Activated CD8-positive, alpha-beta memory T cell treated with anti-CD3 and anti-CD28 coated beads, Interleukin-2, amount 10 ng/mL, durations not matched to agents 7 days and 5 days (primary cell): ENCODE measurements around the gene FAM186B. TPM values are rescaled to one million over a fixed set of nuclear protein-coding genes. Genes with fewer than 3 reads are reported as not detected.

Experiments used
- ATAC-seq: fragments of 150-1000 bp; cut with Tn5 transposase; one replicate; pipeline ENCODE4 v1.10.0; 2021; ENCODE audit warnings: moderate library complexity
- CTCF ChIA-PET: fragments of 350-600 bp; sonication (Branson Sonifier 250); formaldehyde crosslinking; loops from one replicate; lab custom pipeline; 2021; ENCODE audit warnings: antibody characterized with exemption; lab: Charles Lee
- DNase-seq: peaks from one replicate; pipeline ENCODE4 v3.0.0-alpha.2; 2020
- H3K27ac Mint-ChIP-seq: one replicate; pipeline ENCODE4 v1.8.0; 2021; ENCODE audit warnings: mild to moderate bottlenecking, mixed read lengths
- H3K27me3 Mint-ChIP-seq: one replicate; pipeline ENCODE4 v1.8.0; 2021; ENCODE audit warnings: mixed read lengths
- H3K36me3 Mint-ChIP-seq: one replicate; pipeline ENCODE4 v1.8.0; 2021; ENCODE audit warnings: mild to moderate bottlenecking, mixed read lengths
- H3K4me1 Mint-ChIP-seq: one replicate; pipeline ENCODE4 v1.8.0; 2021; ENCODE audit warnings: mixed read lengths
- H3K4me3 Mint-ChIP-seq: one replicate; pipeline ENCODE4 v1.8.0; 2021; ENCODE audit warnings: mild to moderate bottlenecking, moderate library complexity, mixed read lengths
- H3K9me3 Mint-ChIP-seq: one replicate; pipeline ENCODE4 v1.8.0; 2022; ENCODE audit warnings: low read depth, mixed read lengths
- total RNA-seq, 2 experiments: library from RNA; stranded (reverse); gene quantifications; one replicate each; pipeline ENCODE4 v1.2.3, GENCODE V29; 2021

FAM186B gene
- total RNA-seq, 2 experiments from 2014 or later, result not detected

DNA sequence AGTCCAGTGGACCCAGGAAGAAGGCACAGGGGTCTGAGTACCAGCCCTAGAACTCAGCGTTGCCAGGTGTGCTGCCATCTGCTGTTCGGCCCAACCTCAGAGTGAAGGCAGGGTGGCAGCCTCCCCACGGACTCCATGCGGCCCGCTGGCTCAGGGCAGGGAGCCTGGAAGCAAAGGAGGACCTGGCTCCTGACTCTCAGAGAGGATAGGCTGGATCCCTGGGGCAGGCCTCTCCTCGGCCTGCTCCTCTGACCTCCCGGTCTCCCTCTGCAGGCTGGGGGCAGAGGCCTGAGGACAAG lies 47.6 kb downstream of the FAM186B start:
- no peaks in the 10 kb centered on the region for H3K27me3 Mint-ChIP-seq
- CTCF ChIA-PET, result interaction anchor here (1.4 to 7.9 kb wide), 3 partner anchors 6 to 66 kb away, joined by 4 to 56 read pairs (median 4); partner anchors contain the start of gene MCRS1
- DNase-seq (no peak), ATAC-seq (no peak)
- no peak overlapping the region for H3K4me3 Mint-ChIP-seq
- H3K9me3 Mint-ChIP-seq, result no peaks in the 10 kb centered on the region
- peaks cover 27% of the 10 kb centered on the region for H3K36me3 Mint-ChIP-seq
- peaks cover 17% of the 10 kb centered on the region for H3K4me1 Mint-ChIP-seq
- H3K27ac Mint-ChIP-seq, result no peak overlapping the region

DNA sequence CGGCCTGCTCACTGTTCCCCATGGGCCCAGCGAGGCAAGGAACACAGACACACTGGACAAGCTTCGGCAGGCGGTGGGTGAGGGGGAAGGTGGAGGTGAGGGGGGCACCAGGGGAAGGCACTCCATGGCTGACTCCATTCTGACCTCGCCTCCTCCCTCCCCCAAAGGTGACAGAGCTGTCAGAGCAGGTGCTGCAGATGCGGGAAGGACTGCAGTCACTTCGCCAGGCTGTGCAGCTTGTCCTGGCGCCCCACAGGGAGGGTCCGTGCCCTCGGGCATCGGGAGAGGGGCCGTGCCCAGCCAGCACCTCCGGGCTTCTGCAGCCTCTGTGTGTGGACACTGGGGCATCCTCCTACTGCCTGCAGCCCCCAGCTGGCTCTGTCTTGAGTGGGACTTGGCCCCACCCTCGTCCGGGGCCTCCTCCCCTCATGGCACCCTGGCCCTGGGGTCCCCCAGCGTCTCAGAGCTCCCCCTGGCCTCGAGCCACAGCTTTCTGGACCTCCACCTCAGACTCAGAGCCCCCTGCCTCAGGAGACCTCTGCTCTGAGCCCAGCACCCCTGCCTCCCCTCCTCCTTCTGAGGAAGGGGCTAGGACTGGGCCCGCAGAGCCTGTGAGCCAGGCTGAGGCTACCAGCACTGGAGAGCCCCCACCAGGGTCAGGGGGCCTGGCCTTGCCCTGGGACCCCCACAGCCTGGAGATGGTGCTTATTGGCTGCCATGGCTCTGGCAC lies 48.1 kb downstream of the FAM186B start:
- Mint-ChIP-seq H3K27ac (no peak overlapping the region), H3K4me1 (peaks cover 17% of the 10 kb centered on the region), H3K4me3 (no peak overlapping the region), H3K36me3 (peaks cover 22% of the 10 kb centered on the region), H3K9me3 (no peaks in the 10 kb centered on the region), H3K27me3 (no peaks in the 10 kb centered on the region)
- CTCF ChIA-PET, result interaction anchor here (0.8 to 7.9 kb wide), 4 partner anchors 7 to 26 kb away, joined by 3 to 56 read pairs (median 4); partner anchors contain the start of gene MCRS1
- DNase-seq (no peak), ATAC-seq (no peak)

DNA sequence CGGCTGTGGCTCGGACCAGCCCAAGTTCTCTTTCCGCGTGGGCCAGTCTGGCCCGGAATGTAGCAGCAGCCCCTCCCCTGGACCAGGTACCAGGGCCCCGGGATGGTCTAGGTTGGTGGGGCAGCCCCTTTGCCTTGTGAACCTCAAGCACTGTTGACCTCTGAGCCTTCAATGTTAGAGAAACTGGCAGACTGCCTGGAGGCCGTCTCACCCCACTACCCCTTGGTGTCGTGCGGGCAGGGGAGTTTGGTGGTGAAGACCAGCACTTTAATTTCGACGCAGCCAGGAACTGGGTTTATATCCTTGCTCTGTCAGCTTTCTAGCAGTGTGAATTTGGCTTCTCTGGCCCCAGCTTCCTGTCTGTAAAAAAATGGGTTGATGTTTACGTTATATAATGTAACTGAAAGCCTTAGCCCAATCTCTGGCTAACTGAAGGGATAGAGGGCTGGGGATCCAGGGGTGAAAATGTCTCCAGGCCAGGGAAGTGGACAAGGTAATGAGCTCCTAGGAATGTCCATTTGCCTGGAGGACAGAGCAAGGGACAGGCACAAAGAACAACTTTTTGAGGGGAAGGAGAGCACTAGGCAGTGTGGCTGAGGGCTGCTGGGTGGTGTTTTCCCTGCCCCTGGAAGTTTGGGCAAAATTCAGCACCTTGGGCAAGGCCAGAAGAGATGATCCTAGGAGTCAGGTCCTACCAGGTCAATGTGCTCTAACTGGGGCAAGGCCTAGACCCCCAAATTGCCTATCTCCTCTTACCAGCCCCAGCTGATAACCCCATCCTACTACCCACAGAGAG lies 48.9 kb downstream of the FAM186B start:
- Mint-ChIP-seq H3K27ac (no peak overlapping the region), H3K27me3 (no peaks in the 10 kb centered on the region), H3K9me3 (no peaks in the 10 kb centered on the region), H3K36me3 (peaks cover 15% of the 10 kb centered on the region), H3K4me3 (no peak overlapping the region), H3K4me1 (peaks cover 14% of the 10 kb centered on the region)
- no peak for ATAC-seq
- no peak for DNase-seq
- CTCF ChIA-PET, result interaction anchor here (0.8 to 7.9 kb wide), 4 partner anchors 8 to 26 kb away, joined by 3 to 56 read pairs (median 4); partner anchors contain the start of gene MCRS1

DNA sequence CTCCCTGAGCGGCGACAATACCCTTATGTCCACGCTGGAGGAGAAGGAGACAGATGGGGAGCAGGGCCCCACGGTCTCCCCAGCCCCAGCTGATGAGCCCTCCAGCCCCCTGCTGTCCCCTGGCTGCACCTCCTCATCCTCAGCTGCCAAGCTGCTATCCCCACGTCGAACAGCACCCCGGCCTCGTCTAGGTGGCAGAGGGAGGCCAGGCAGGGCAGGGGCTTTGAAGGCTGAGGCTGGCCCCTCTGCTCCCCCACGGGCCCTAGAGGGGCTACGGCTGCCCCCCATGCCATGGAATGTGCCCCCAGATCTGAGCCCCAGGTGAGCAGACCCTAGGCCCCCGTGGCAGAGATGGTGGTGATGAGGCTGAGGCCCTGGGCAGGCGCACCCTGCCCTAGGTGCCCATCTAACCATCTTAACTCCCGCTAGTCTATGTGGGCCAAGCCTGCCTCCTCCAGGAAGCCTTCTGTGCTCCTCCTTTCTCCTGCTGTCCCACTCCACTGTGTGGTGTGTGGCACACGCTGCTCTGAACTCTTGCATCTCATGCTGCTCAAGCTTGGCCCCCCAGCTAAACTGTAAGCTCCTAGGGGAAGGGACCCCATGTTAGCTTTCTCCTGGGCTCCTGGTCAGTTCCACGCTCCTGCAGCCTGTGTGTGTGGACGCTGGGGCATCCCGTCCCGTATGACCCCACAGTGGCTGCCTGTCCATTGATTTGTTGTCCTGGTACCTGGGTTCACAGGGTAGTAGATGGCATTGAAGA lies 49.6 kb downstream of the FAM186B start:
- no peak for ATAC-seq
- Mint-ChIP-seq H3K27ac (no peak overlapping the region), H3K4me1 (peaks cover 6% of the 10 kb centered on the region), H3K36me3 (peaks cover 15% of the 10 kb centered on the region), H3K4me3 (no peak overlapping the region), H3K9me3 (no peaks in the 10 kb centered on the region), H3K27me3 (peaks cover 3% of the 10 kb centered on the region)
- no peak for DNase-seq
- CTCF ChIA-PET, result interaction anchor here (1.3 to 7.9 kb wide), 4 partner anchors 8 to 198 kb away, joined by 3 to 96 read pairs (median 30); partner anchors contain the start of gene MCRS1

DNA sequence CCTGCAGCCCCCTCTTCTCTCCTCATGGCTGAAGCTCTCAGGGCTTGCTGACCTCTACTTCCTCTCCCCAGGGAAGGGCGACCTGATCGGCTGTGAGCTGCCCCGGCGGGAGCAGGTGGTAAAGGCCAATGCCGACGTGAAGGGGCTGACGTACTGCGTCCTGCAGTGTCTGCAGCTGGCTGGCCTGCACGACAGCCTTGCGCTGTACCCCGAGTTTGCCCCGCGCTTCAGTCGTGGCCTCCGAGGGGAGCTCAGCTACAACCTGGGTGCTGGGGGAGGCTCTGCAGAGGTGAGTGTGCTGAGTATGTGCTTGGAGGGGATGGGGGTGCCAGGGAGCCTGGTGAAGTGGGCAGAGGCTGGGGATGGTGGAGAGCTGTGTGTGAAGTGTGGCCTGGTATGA lies 51.2 kb downstream of the FAM186B start:
- no peak for ATAC-seq
- no peak for DNase-seq
- H3K36me3 Mint-ChIP-seq, result peaks cover 7% of the 10 kb centered on the region
- H3K27ac Mint-ChIP-seq, result peak overlapping the region; percentile 28
- H3K9me3 Mint-ChIP-seq, result no peaks in the 10 kb centered on the region
- H3K27me3 Mint-ChIP-seq, result peaks cover 14% of the 10 kb centered on the region
- H3K4me1 Mint-ChIP-seq, result no peaks in the 10 kb centered on the region
- no peak overlapping the region for H3K4me3 Mint-ChIP-seq
- CTCF ChIA-PET, result interaction anchor here (0.5 to 7.9 kb wide), 14 partner anchors 10 to 208 kb away, joined by 3 to 96 read pairs (median 5); partner anchors contain the start of genes FMNL3, KCNH3, MCRS1 and PRPF40B

DNA sequence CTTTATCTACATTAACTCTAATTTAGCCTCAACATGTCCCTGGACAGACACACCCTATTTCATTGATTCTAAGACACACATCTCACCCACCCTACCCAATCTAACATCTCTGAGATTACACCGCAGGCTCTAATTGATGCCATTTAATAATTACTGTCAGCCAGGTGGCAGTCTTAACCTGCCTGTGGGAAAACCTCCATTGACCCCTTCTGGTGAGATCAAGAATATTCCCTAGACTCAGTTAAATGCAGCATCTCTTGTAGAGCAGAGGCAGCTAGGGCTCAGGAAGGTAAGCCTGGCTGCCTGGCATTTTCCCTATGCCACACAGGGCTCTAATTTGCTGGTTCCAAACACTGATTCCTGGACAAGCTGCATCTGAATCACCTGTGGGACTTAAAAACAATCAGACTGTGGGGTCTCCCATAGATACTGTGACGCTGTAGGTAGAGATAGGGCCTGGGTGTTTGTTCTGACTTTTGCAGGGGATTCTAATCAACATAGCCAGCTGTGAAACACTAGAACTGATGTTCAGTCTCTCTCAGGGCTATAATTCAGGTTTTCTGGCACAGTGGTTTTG lies 51.8 kb downstream of the FAM186B start:
- no peak overlapping the region for H3K4me3 Mint-ChIP-seq
- CTCF ChIA-PET, result interaction anchor here (0.8 to 7.9 kb wide), 15 partner anchors 11 to 208 kb away, joined by 3 to 96 read pairs (median 5); partner anchors contain the start of genes FMNL3, KCNH3, MCRS1 and PRPF40B
- H3K27ac Mint-ChIP-seq, result no peak overlapping the region
- ATAC-seq (peak; percentile 74), DNase-seq (no peak)
- H3K27me3 Mint-ChIP-seq, result peaks cover 17% of the 10 kb centered on the region
- peaks cover 3% of the 10 kb centered on the region for H3K4me1 Mint-ChIP-seq
- no peaks in the 10 kb centered on the region for H3K9me3 Mint-ChIP-seq
- peaks cover 2% of the 10 kb centered on the region for H3K36me3 Mint-ChIP-seq

DNA sequence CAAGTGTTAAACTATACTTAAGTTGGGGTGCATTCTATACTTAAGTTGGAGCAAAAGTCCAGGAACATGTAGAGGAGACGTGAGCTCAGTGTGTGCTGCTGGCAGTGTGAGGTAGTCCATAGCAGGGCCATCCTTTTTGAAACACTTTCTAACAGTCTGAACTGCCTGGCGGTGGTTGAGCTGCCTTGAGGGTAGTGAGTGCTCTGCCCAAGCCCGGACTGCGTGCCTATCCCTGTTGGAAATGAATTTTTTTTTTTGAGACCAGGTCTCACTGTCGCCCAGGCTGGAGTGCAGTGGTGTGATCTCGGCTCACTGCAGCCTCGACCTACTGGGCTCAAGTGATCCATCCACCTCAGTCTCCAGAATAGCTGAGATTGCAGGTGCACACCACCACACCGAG lies 52.5 kb downstream of the FAM186B start:
- H3K9me3 Mint-ChIP-seq, result no peaks in the 10 kb centered on the region
- peaks cover 6% of the 10 kb centered on the region for H3K4me1 Mint-ChIP-seq
- H3K27ac Mint-ChIP-seq, result no peak overlapping the region
- no peaks in the 10 kb centered on the region for H3K36me3 Mint-ChIP-seq
- DNase-seq, result no peak
- peaks cover 20% of the 10 kb centered on the region for H3K27me3 Mint-ChIP-seq
- H3K4me3 Mint-ChIP-seq, result no peak overlapping the region
- ATAC-seq, result no peak
- CTCF ChIA-PET, result interaction anchor here (0.9 to 7.9 kb wide), 12 partner anchors 10 to 205 kb away, joined by 3 to 96 read pairs (median 6); partner anchors contain the start of genes FMNL3, KCNH3, MCRS1 and PRPF40B

DNA sequence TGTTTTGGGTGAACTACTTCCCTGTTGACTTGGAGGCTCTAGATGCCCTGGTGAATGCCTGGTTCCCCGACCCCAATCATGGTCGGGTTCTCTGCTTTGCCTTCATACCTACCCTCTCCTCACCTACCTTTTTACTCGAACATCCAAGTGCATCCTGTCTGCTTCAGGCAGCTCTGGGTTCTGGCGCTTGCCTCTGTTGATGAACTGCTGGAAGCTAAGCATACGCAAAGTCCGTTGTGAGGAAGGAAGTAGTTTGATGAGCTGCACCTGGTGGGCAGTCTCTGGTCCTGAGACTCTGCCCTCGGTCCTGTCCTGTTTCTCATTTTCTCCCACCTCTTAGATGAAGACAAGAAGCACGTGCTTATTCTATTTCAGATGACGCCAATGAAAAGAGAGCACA lies 53.0 kb downstream of the FAM186B start:
- Mint-ChIP-seq H3K27ac (no peak overlapping the region), H3K9me3 (no peaks in the 10 kb centered on the region), H3K4me1 (peaks cover 6% of the 10 kb centered on the region), H3K4me3 (no peak overlapping the region), H3K27me3 (peaks cover 24% of the 10 kb centered on the region), H3K36me3 (no peaks in the 10 kb centered on the region)
- no peak for ATAC-seq
- no peak for DNase-seq
- CTCF ChIA-PET, result interaction anchor here (0.9 to 7.9 kb wide), 9 partner anchors 10 to 205 kb away, joined by 3 to 96 read pairs (median 8); partner anchors contain the start of genes KCNH3 and MCRS1

DNA sequence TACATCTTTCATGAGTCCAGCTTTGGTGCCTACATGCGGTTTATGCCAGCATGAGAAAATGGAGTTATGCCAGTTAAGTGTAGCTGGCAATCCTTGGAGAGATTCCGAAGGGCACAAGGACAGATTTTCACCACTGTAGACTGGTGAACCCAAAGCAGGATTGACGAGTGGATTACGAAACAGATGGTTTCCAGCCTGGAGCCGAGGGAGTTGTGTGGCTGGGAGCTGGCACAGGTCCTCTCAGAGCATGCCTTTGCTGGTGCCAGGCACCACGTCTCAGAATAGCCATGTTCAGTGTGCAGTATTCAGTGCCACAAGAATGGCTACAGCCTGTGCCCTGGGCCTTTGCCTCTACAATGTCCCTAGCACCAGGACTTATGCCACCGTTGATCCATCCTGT lies 53.4 kb downstream of the FAM186B start:
- CTCF ChIA-PET, result interaction anchor here (1.3 to 7.9 kb wide), 6 partner anchors 12 to 193 kb away, joined by 3 to 96 read pairs (median 14); partner anchors contain the start of genes KCNH3 and MCRS1
- peaks cover 6% of the 10 kb centered on the region for H3K4me1 Mint-ChIP-seq
- no peaks in the 10 kb centered on the region for H3K9me3 Mint-ChIP-seq
- ATAC-seq (no peak), DNase-seq (no peak)
- H3K36me3 Mint-ChIP-seq, result no peaks in the 10 kb centered on the region
- H3K4me3 Mint-ChIP-seq, result no peak overlapping the region
- H3K27me3 Mint-ChIP-seq, result peaks cover 28% of the 10 kb centered on the region
- no peak overlapping the region for H3K27ac Mint-ChIP-seq

DNA sequence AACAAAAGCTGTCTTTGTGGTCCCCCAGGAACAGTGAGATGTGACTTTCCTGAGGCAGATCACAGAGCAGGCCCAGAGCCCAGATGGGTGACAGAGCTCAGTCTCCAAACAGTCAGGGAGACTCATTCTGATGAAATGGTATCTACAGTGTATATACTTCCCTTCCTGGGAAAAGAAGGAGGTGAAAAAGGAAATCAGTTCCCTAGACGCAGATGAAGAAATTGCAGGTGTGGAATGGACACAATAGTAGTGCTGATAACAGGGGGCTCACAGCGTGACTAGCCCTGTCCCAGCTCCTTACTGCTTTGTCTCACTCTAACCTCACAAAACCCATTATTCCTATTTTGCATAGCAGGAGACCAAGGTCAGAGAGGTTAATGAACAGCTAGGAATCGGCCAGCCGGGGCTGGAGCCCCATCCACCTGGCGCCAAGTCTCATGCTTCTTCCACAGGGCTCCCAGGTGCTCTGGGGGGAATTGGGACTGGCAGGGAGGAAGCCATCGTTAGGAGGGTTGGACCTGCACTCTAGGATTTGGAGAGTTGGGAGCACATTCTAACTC lies 54.7 kb downstream of the FAM186B start:
- no peak overlapping the region for H3K4me3 Mint-ChIP-seq
- H3K27ac Mint-ChIP-seq, result no peak overlapping the region

DNA sequence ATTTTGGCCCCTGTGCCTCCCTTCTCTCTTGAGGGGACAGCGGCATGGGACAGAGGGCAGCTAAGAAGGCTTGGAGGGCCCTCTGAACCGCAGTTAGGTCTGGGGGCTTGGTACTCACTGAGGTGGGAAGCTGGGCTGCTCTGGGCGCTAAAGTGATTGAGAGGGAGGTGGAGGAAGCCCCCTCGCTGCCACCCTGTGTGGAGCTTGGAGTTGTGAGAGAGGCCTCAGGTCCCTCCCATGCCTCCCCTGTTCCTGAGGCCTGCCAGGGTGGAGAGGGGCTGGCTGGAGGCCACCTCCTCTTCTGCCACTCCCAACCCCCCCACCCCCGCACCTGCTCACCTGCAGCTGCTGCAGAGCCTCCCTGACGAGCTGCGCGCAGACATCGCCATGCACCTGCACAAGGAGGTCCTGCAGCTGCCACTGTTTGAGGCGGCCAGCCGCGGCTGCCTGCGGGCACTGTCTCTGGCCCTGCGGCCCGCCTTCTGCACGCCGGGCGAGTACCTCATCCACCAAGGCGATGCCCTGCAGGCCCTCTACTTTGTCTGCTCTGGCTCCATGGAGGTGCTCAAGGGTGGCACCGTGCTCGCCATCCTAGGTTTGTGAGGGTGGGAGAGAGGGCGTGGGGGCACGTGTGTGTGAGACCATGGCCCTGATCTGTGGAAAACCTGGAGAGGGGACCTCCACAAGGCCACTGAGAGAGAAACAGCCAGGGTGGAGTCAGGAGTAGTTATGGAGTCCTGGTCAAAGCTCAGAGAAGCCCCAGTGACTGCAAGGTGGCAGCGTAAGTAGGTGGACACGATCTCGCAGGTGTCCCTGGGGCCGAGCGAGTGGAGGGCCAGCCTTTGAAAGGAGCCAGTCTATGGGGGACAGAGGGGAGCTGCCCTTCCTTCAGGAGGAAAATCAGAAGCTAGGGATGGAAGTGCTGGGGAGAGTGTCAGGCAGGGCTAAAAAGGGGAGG lies 55.4 kb downstream of the FAM186B start:
- ATAC-seq (no peak), DNase-seq (no peak)
- peaks cover 37% of the 10 kb centered on the region for H3K27me3 Mint-ChIP-seq
- CTCF ChIA-PET, result interaction anchor here (1.0 to 7.9 kb wide), 3 partner anchors 14 to 86 kb away, joined by 3 to 96 read pairs (median 56); partner anchors contain the start of gene MCRS1
- H3K4me3 Mint-ChIP-seq, result peak overlapping the region; percentile 12
- no peak overlapping the region for H3K27ac Mint-ChIP-seq
- no peaks in the 10 kb centered on the region for H3K36me3 Mint-ChIP-seq
- H3K4me1 Mint-ChIP-seq, result peaks cover 6% of the 10 kb centered on the region
- H3K9me3 Mint-ChIP-seq, result no peaks in the 10 kb centered on the region

More for the DNA sequence above, 54.7 kb downstream of the FAM186B start:
- no peak for ATAC-seq
- DNase-seq, result no peak
- Mint-ChIP-seq H3K4me1 (peaks cover 6% of the 10 kb centered on the region), H3K9me3 (no peaks in the 10 kb centered on the region), H3K36me3 (no peaks in the 10 kb centered on the region), H3K27me3 (peaks cover 35% of the 10 kb centered on the region)
- CTCF ChIA-PET, result interaction anchor here (1.0 to 7.9 kb wide), 3 partner anchors 13 to 86 kb away, joined by 3 to 96 read pairs (median 56); partner anchors contain the start of gene MCRS1
